ENCODE measurements around the gene PAH.

- TF ChIP-seq CTCF (IDR thresholded peaks at IDR 0.05 in 8 of 11, conservative IDR thresholded peaks at IDR 0.05 in 3 of 11) (no peak), POLR2A (IDR thresholded peaks at IDR 0.05) (no peak), POLR2AphosphoS5 (IDR thresholded peaks at IDR 0.05) (no peak)
Measured at GRCh38 chr12:102812344-102812743, 104.7 kb downstream of the PAH start.
